Measurements from ENCODE around the gene CHD3.

CHD3 gene

GRCh38 chr17:7888184-7888920, at the start of gene CHD3:
Gene CHD3, plus strand, starts transcription at chr17:7888789. Its CDS starts 212 bp downstream, at chr17:7889001.
- Histone ChIP-seq H3K9me3 (replicated peaks in 1 of 11) (no peaks in the 10 kb centered on the region), H3K27ac (peak within 1 kb of the TSS; percentile 53 to 98 (median 96))
- TF ChIP-seq Cebpa-rat (IDR thresholded peaks at IDR 0.05) = no peak

GRCh38 chr17:7839190-7839875, 49.3 kb upstream of the CHD3 start:
- Histone ChIP-seq H3K9me3 (replicated peaks in 1 of 11) (no peaks in the 10 kb centered on the region), H3K27ac (peak overlapping the region; percentile 62 to 99 (median 98)), H3K4me2 (peak overlapping the region; percentile 73 to 100 (median 98)), H3K36me3 (peaks cover 0 to 19% (median 14%) of the 10 kb centered on the region in 11 experiments; a peak in 14 of 22 replicates), H3K27me3 (no peaks in the 10 kb centered on the region), H4K20me1 (peaks cover 12 to 37% (median 31%) of the 10 kb centered on the region in 11 experiments; a peak in 16 of 22 replicates), H3K4me3 (peak overlapping the region; percentile 45 to 89 (median 61)), H3K9ac (peak overlapping the region; percentile 75 to 98 (median 96)), H3K4me1 (peaks cover 41 to 55% (median 47%) of the 10 kb centered on the region in 10 experiments)
- no peak for TF ChIP-seq Cebpa-rat (IDR thresholded peaks at IDR 0.05)

More at GRCh38 chr17:7888184-7888920, at the start of gene CHD3:
- H3K4me3 ChIP-seq = peak within 1 kb of the TSS; percentile 77 to 97 (median 86)
- no peaks in the 10 kb centered on the region for H3K27me3 ChIP-seq
- H3K9ac ChIP-seq = peak within 1 kb of the TSS; percentile 82 to 98 (median 94)
- H3K36me3 ChIP-seq = peaks cover 38 to 45% (median 40%) of the 10 kb centered on the region in 11 experiments
- H4K20me1 ChIP-seq = peaks cover 6 to 57% (median 43%) of the 10 kb centered on the region in 11 experiments; a peak in 20 of 22 replicates
- peaks cover 28 to 41% (median 33%) of the 10 kb centered on the region in 10 experiments for H3K4me1 ChIP-seq
- peak within 1 kb of the TSS; percentile 95 to 100 (median 96) for H3K4me2 ChIP-seq

- Histone ChIP-seq H3K9ac (peak overlapping the region; percentile 75 to 98 (median 96); a peak in 20 of 22 replicates), H3K36me3 (peaks cover 0 to 19% (median 14%) of the 10 kb centered on the region in 11 experiments; a peak in 15 of 22 replicates), H3K4me3 (peak overlapping the region in 7 of 10 experiments; percentile 59 to 89 (median 77); a peak in 13 of 20 replicates), H3K27ac (peak overlapping the region in 10 of 11 experiments; percentile 79 to 99 (median 98); a peak in 19 of 22 replicates), H3K4me1 (peaks cover 43 to 55% (median 47%) of the 10 kb centered on the region in 10 experiments), H4K20me1 (peaks cover 16 to 42% (median 34%) of the 10 kb centered on the region in 11 experiments), H3K4me2 (peak overlapping the region; percentile 73 to 100 (median 98)), H3K27me3 (no peaks in the 10 kb centered on the region), H3K9me3 (replicated peaks in 1 of 11) (no peaks in the 10 kb centered on the region)
- TF ChIP-seq Cebpa-rat (IDR thresholded peaks at IDR 0.05) = no peak
These were observed 48.7 kb upstream of the CHD3 start for GRCh38 chr17:7839876-7840261.

- Histone ChIP-seq H3K9ac (peak overlapping the region; percentile 75 to 98 (median 96); a peak in 20 of 22 replicates), H3K27me3 (no peaks in the 10 kb centered on the region), H3K4me2 (peak overlapping the region; percentile 73 to 100 (median 98)), H4K20me1 (peaks cover 22 to 47% (median 40%) of the 10 kb centered on the region in 11 experiments), H3K9me3 (replicated peaks in 1 of 11) (no peaks in the 10 kb centered on the region), H3K4me1 (peaks cover 48 to 61% (median 53%) of the 10 kb centered on the region in 10 experiments), H3K4me3 (peak overlapping the region in 9 of 10 experiments; percentile 68 to 89 (median 77); a peak in 15 of 20 replicates), H3K36me3 (peaks cover 4 to 24% (median 19%) of the 10 kb centered on the region in 11 experiments), H3K27ac (peak overlapping the region in 10 of 11 experiments; percentile 91 to 99 (median 98); a peak in 19 of 22 replicates)
- no peak for TF ChIP-seq Cebpa-rat (IDR thresholded peaks at IDR 0.05)
These were observed 48.1 kb upstream of the CHD3 start for GRCh38 chr17:7840441-7840840.

GRCh38 chr17:7840875-7841274, 47.7 kb upstream of the CHD3 start:
- peak overlapping the region; percentile 91 to 99 (median 98); a peak in 21 of 22 replicates for H3K27ac ChIP-seq

GRCh38 chr17:7841396-7841914, 47.1 kb upstream of the CHD3 start:
- Histone ChIP-seq H3K27me3 (no peaks in the 10 kb centered on the region), H3K4me2 (peak overlapping the region; percentile 73 to 100 (median 98)), H3K9me3 (replicated peaks in 1 of 11) (no peaks in the 10 kb centered on the region), H4K20me1 (peaks cover 29 to 57% (median 46%) of the 10 kb centered on the region in 11 experiments), H3K36me3 (peaks cover 12 to 33% (median 26%) of the 10 kb centered on the region in 11 experiments), H3K4me1 (peaks cover 50 to 59% (median 55%) of the 10 kb centered on the region in 10 experiments), H3K27ac (peak overlapping the region; percentile 91 to 99 (median 98)), H3K4me3 (peak overlapping the region; percentile 66 to 89 (median 76)), H3K9ac (peak overlapping the region; percentile 89 to 98 (median 96))
- no peak for TF ChIP-seq Cebpa-rat (IDR thresholded peaks at IDR 0.05)

More at GRCh38 chr17:7840875-7841274, 47.7 kb upstream of the CHD3 start:
- H3K9ac ChIP-seq = peak overlapping the region; percentile 89 to 98 (median 96); a peak in 21 of 22 replicates
- H3K4me1 ChIP-seq = peaks cover 50 to 64% (median 56%) of the 10 kb centered on the region in 10 experiments
- peaks cover 7 to 29% (median 23%) of the 10 kb centered on the region in 11 experiments for H3K36me3 ChIP-seq
- no peak for TF ChIP-seq Cebpa-rat (IDR thresholded peaks at IDR 0.05)
- no peaks in the 10 kb centered on the region for H3K9me3 ChIP-seq (replicated peaks in 1 of 11)
- H4K20me1 ChIP-seq = peaks cover 26 to 52% (median 44%) of the 10 kb centered on the region in 11 experiments
- peak overlapping the region; percentile 73 to 100 (median 98) for H3K4me2 ChIP-seq
- peak overlapping the region; percentile 66 to 89 (median 76) for H3K4me3 ChIP-seq
- no peaks in the 10 kb centered on the region for H3K27me3 ChIP-seq

- Histone ChIP-seq H3K9ac (peak overlapping the region; percentile 89 to 98 (median 96)), H3K27me3 (no peaks in the 10 kb centered on the region), H4K20me1 (peaks cover 32 to 62% (median 51%) of the 10 kb centered on the region in 11 experiments), H3K27ac (peak overlapping the region; percentile 91 to 99 (median 98)), H3K4me3 (peak overlapping the region; percentile 66 to 89 (median 76)), H3K4me1 (peaks cover 47 to 54% (median 50%) of the 10 kb centered on the region in 10 experiments), H3K4me2 (peak overlapping the region; percentile 73 to 100 (median 98)), H3K36me3 (peaks cover 17 to 38% (median 31%) of the 10 kb centered on the region in 11 experiments), H3K9me3 (replicated peaks in 1 of 11) (no peaks in the 10 kb centered on the region)
- TF ChIP-seq Cebpa-rat (IDR thresholded peaks at IDR 0.05) = no peak
These were observed 46.6 kb upstream of the CHD3 start for GRCh38 chr17:7841915-7842379.
